GM23248 (cell line): ENCODE results near the gene CHN1. TPM values are rescaled to one million over a fixed set of nuclear protein-coding genes. Genes with fewer than 3 reads are reported as not detected.
A peak's percentile ranks its signal among the peaks of the same experiment; 100 is the strongest.

Source experiments
- DNase-seq: peaks from one replicate; pipeline ENCODE4 v3.0.0-alpha.2; 2015
- H2AFZ ChIP-seq: fragments of 200-600 bp; sonication (generic); 2 replicates; pipeline ENCODE4 v1.6.1; 2016; ENCODE audit warnings: antibody characterized with exemption
- H3F3A ChIP-seq: fragments of 200-600 bp; sonication (generic); 2 replicates; pipeline ENCODE4 v1.6.1; 2016; ENCODE audit warnings: mild to moderate bottlenecking, antibody characterized with exemption, mixed run types; ENCODE audit not compliant: insufficient read depth
- H3K27ac ChIP-seq: fragments of 200-600 bp; sonication (generic); 2 replicates; pipeline ENCODE4 v1.5.1; 2016; ENCODE audit warnings: mild to moderate bottlenecking
- H3K27me3 ChIP-seq: fragments of 200-600 bp; sonication (generic); replicated peaks from 2 replicates; pipeline ENCODE4 v1.6.1; 2016; ENCODE audit warnings: mild to moderate bottlenecking; ENCODE audit not compliant: insufficient read depth
- H3K36me3 ChIP-seq: fragments of 200-600 bp; sonication (generic); 2 replicates; pipeline ENCODE4 v1.6.1; 2016; ENCODE audit warnings: low read depth, mild to moderate bottlenecking
- H3K4me1 ChIP-seq: fragments of 200-600 bp; sonication (generic); 2 replicates; pipeline ENCODE4 v1.6.1; 2016; ENCODE audit warnings: mild to moderate bottlenecking; ENCODE audit not compliant: insufficient read depth
- H3K4me2 ChIP-seq: fragments of 200-600 bp; sonication (generic); one replicate; pipeline ENCODE4 v1.6.1; 2016; ENCODE audit warnings: mild to moderate bottlenecking; ENCODE audit not compliant: unreplicated experiment
- H3K4me3 ChIP-seq: fragments of 200-600 bp; sonication (generic); 2 replicates; pipeline ENCODE4 v1.5.1; 2016; ENCODE audit warnings: mild to moderate bottlenecking
- H3K79me2 ChIP-seq: fragments of 200-600 bp; sonication (generic); 2 replicates; pipeline ENCODE4 v1.6.1; 2016; ENCODE audit warnings: mild to moderate bottlenecking; ENCODE audit not compliant: insufficient read depth
- H3K9ac ChIP-seq: fragments of 200-600 bp; sonication (generic); 2 replicates; pipeline ENCODE4 v1.6.1; 2016; ENCODE audit warnings: mild to moderate bottlenecking
- H3K9me2 ChIP-seq: fragments of 200-600 bp; sonication (generic); 2 replicates; pipeline ENCODE4 v1.6.1; 2016; ENCODE audit warnings: mixed run types, mild to moderate bottlenecking, moderate library complexity; ENCODE audit not compliant: insufficient read depth
- H3K9me3 ChIP-seq: fragments of 200-600 bp; sonication (generic); one replicate; pipeline ENCODE4 v1.6.1; 2017; ENCODE audit warnings: low read depth
- H4K20me1 ChIP-seq: fragments of 200-600 bp; sonication (generic); 2 replicates; pipeline ENCODE4 v1.6.0; 2016; ENCODE audit not compliant: insufficient read depth
- EZH2 ChIP-seq: fragments of 200-600 bp; sonication (generic); IDR thresholded peaks from 2 replicates; pipeline ENCODE4 v1.6.1; 2018; ENCODE audit warnings: antibody characterized with exemption, mild to moderate bottlenecking; ENCODE audit not compliant: insufficient read depth, poor library complexity, severe bottlenecking
- EZH2phosphoT487 ChIP-seq: fragments of 200-600 bp; sonication (generic); IDR thresholded peaks from 2 replicates; pipeline ENCODE4 v1.6.1; 2018; ENCODE audit warnings: antibody characterized with exemption, moderate library complexity, mild to moderate bottlenecking, low read depth; ENCODE audit not compliant: insufficient read depth
- WGBS, 2 experiments: methylation state at CpG; one replicate each; pipeline ENCODE4 v1.1.6; 2015 to 2017; ENCODE audit warnings: low lambda C conversion rate in 2 of 2, low coverage in 1 of 2; ENCODE audit errors: missing lambda C conversion rate in 2 of 2; 5-methylcytosine and 5-hydroxymethylcytosine counted together
- in situ Hi-C: fragments of 300-500 bp; cut with MboI; formaldehyde crosslinking; loops from 2 replicates; pipeline ENCODE4 v1.15.0; 2020
- polyA plus RNA-seq: library from polyadenylated mRNA; unstranded; fragments of >200 nt; fragmentation: Nextera tagmentation; extraction: Ambion mirVana; gene quantifications from 2 replicates; pipeline ENCODE4 v1.2.1, GENCODE V29; 2016
- total RNA-seq: library from RNA; depleted of rRNA; stranded (reverse); fragments of >200 nt; shearing (Covaris generic); gene quantifications from 2 replicates; pipeline ENCODE4 v1.2.3, GENCODE V29; 2014

CHN1 gene
- total and polyA plus RNA-seq, 2 experiments from 2014 or later: 115 to 130 TPM

- WGBS, 2 experiments: 26 to 53% methylated on average over 1 of the region's 1 CpG
- TF ChIP-seq EZH2 (no peak), EZH2phosphoT487 (no peak)
- no peaks in the 10 kb centered on the region for H3F3A ChIP-seq
- no peaks in the 10 kb centered on the region for H3K27me3 ChIP-seq
- DNase-seq: no peak
- in situ Hi-C loops: no loop called here
- H3K36me3 ChIP-seq: no peaks in the 10 kb centered on the region
- H3K9me2 ChIP-seq: no peaks in the 10 kb centered on the region
- H3K27ac ChIP-seq: no peak overlapping the region
- H3K4me3 ChIP-seq: no peak overlapping the region
- H2AFZ ChIP-seq: peak overlapping the region; percentile 20; the same call in 1 of the 2 replicates
- H3K79me2 ChIP-seq: no peaks in the 10 kb centered on the region
- H3K9ac ChIP-seq: no peak overlapping the region
- H3K4me2 ChIP-seq: no peak overlapping the region
- no peaks in the 10 kb centered on the region for H3K4me1 ChIP-seq
- H3K9me3 ChIP-seq: no peaks in the 10 kb centered on the region
- H4K20me1 ChIP-seq: no peaks in the 10 kb centered on the region
These were observed 238.9 kb downstream of the CHN1 start for GRCh38 chr2:174766271-174766670.

- Histone ChIP-seq H3K4me3 (no peak overlapping the region), H3K9me2 (no peaks in the 10 kb centered on the region), H3K79me2 (no peaks in the 10 kb centered on the region), H3K27ac (no peak overlapping the region), H3K36me3 (no peaks in the 10 kb centered on the region), H4K20me1 (no peaks in the 10 kb centered on the region), H3K9ac (no peak overlapping the region), H3K4me2 (no peak overlapping the region), H3F3A (no peaks in the 10 kb centered on the region), H3K4me1 (no peaks in the 10 kb centered on the region), H3K9me3 (no peaks in the 10 kb centered on the region), H3K27me3 (no peaks in the 10 kb centered on the region), H2AFZ (0 out of 2 replicates have a peak overlapping the region, but pooled peaks have one; percentile 19)
- in situ Hi-C loops: no loop called here
- no peak for TF ChIP-seq EZH2
- TF ChIP-seq EZH2phosphoT487: no peak
- 41 to 50% methylated on average over 4 of the region's 4 CpGs for WGBS, 2 experiments
- no peak for DNase-seq
These were observed 239.6 kb downstream of the CHN1 start for GRCh38 chr2:174765576-174765975.

- no peak within 1 kb of the TSS for H3K4me2 ChIP-seq
- TF ChIP-seq EZH2phosphoT487: no peak
- TF ChIP-seq EZH2: no peak
- H3K4me1 ChIP-seq: no peaks in the 10 kb centered on the region
- H3K9ac ChIP-seq: no peak within 1 kb of the TSS
- no peaks in the 10 kb centered on the region for H3F3A ChIP-seq
- no peaks in the 10 kb centered on the region for H3K36me3 ChIP-seq
- H3K79me2 ChIP-seq: no peaks in the 10 kb centered on the region
- 0 out of 2 replicates have a peak within 1 kb of the TSS, but pooled peaks have one; percentile 19 for H2AFZ ChIP-seq
- H3K9me2 ChIP-seq: no peaks in the 10 kb centered on the region
- in situ Hi-C loops: no loop called here
- H4K20me1 ChIP-seq: no peaks in the 10 kb centered on the region
- no peak within 1 kb of the TSS for H3K27ac ChIP-seq
- H3K9me3 ChIP-seq: no peaks in the 10 kb centered on the region
- WGBS, 2 experiments: 92 to 93% methylated on average over 13 of the region's 13 CpGs
- H3K4me3 ChIP-seq: no peak within 1 kb of the TSS
- H3K27me3 ChIP-seq: no peaks in the 10 kb centered on the region
- DNase-seq: peak; percentile 21
These were observed 240.6 kb downstream of the CHN1 start, which contains the start of gene CHRNA1 for GRCh38 chr2:174764280-174765255. TSS of gene CHRNA1 (minus strand) at chr2:174764472. CDS start at chr2:174764394, 78 bp downstream.

GRCh38 chr2:174763780-174764179 lies 241.4 kb downstream of the CHN1 start:
- in situ Hi-C loops: no loop called here

More at GRCh38 chr2:174763780-174764179, 241.4 kb downstream of the CHN1 start:
- Histone ChIP-seq H3K4me2 (no peak overlapping the region), H3K36me3 (no peaks in the 10 kb centered on the region), H3K9me2 (no peaks in the 10 kb centered on the region), H3K79me2 (no peaks in the 10 kb centered on the region), H3K9me3 (no peaks in the 10 kb centered on the region), H4K20me1 (no peaks in the 10 kb centered on the region), H3K4me3 (no peak overlapping the region), H3K27ac (no peak overlapping the region), H3K4me1 (no peaks in the 10 kb centered on the region), H3K9ac (no peak overlapping the region), H3K27me3 (no peaks in the 10 kb centered on the region), H3F3A (no peaks in the 10 kb centered on the region), H2AFZ (no peak overlapping the region)
- WGBS, 2 experiments: 90 to 96% methylated on average over 4 of the region's 4 CpGs
- no peak for DNase-seq
- no peak for TF ChIP-seq EZH2phosphoT487
- no peak for TF ChIP-seq EZH2
